H9 (cell line): Measurements from ENCODE around the gene DAPP1. TPM values are rescaled to one million over a fixed set of nuclear protein-coding genes. Genes with fewer than 3 reads are reported as not detected.

Experiments
- DNase-seq: peaks from one replicate; pipeline ENCODE4 v3.0.0-alpha.2; 2017
- H2AFZ ChIP-seq: one replicate; pipeline ENCODE4 v1.6.1; 2013; ENCODE audit warnings: mild to moderate bottlenecking, low read length, control low read depth, moderate library complexity
- H2AK5ac ChIP-seq: 2 replicates; pipeline ENCODE4 v1.6.1; 2013; ENCODE audit warnings: low read length, control low read depth, mixed read lengths; ENCODE audit not compliant: insufficient read length
- H2BK120ac ChIP-seq: one replicate; pipeline ENCODE4 v1.6.1; 2013; ENCODE audit warnings: low read depth, mild to moderate bottlenecking, low read length, control low read depth, inconsistent platforms; ENCODE audit not compliant: poor library complexity, severe bottlenecking
- H2BK12ac ChIP-seq: 2 replicates; pipeline ENCODE4 v1.6.1; 2013; ENCODE audit warnings: low read length, control low read depth, mixed read lengths, low read depth; ENCODE audit not compliant: insufficient read length
- H2BK15ac ChIP-seq: 2 replicates; pipeline ENCODE4 v1.6.1; 2013; ENCODE audit warnings: low read depth, low read length, control low read depth
- H2BK20ac ChIP-seq: one replicate; pipeline ENCODE4 v1.6.1; 2013; ENCODE audit warnings: low read depth, mild to moderate bottlenecking, low read length, control low read depth, inconsistent platforms; ENCODE audit not compliant: poor library complexity, severe bottlenecking
- H2BK5ac ChIP-seq: 2 replicates; pipeline ENCODE4 v1.6.1; 2013; ENCODE audit warnings: low read length, control low read depth, mixed read lengths; ENCODE audit not compliant: insufficient read length
- H3K14ac ChIP-seq: 2 replicates; pipeline ENCODE4 v1.6.1; 2013; ENCODE audit warnings: low read length, control low read depth; ENCODE audit not compliant: insufficient read depth
- H3K18ac ChIP-seq: 2 replicates; pipeline ENCODE4 v1.6.1; 2013; ENCODE audit warnings: low read depth, mild to moderate bottlenecking, mixed read lengths, low read length, control low read depth; ENCODE audit not compliant: insufficient read length
- H3K23ac ChIP-seq: 2 replicates; pipeline ENCODE4 v1.6.1; 2013; ENCODE audit warnings: low read length, control low read depth, mixed read lengths, low read depth; ENCODE audit not compliant: insufficient read length
- H3K23me2 ChIP-seq: 2 replicates; pipeline ENCODE4 v1.6.1; 2013; ENCODE audit warnings: low read depth, mild to moderate bottlenecking, mixed read lengths, low read length, control low read depth; ENCODE audit not compliant: insufficient read length, poor library complexity, severe bottlenecking
- H3K27ac ChIP-seq: 2 replicates; pipeline ENCODE4 v1.5.1; 2013; ENCODE audit warnings: low read length, control low read depth, mixed read lengths, low read depth; ENCODE audit not compliant: insufficient read length
- H3K27me3 ChIP-seq: 2 replicates; pipeline ENCODE4 v1.6.1; 2013; ENCODE audit warnings: low read length, control low read depth, inconsistent platforms; ENCODE audit not compliant: insufficient read depth
- H3K4ac ChIP-seq: 2 replicates; pipeline ENCODE4 v1.6.1; 2013; ENCODE audit warnings: low read depth, mild to moderate bottlenecking, control low read depth, inconsistent platforms, low read length, moderate library complexity
- H3K4me1 ChIP-seq: 2 replicates; pipeline ENCODE4 v1.6.1; 2013; ENCODE audit warnings: low read length, control low read depth, inconsistent platforms; ENCODE audit not compliant: insufficient read depth
- H3K4me2 ChIP-seq: 2 replicates; pipeline ENCODE4 v1.6.1; 2013; ENCODE audit warnings: low read length, control low read depth, mixed read lengths; ENCODE audit not compliant: insufficient read length, insufficient read depth
- H3K56ac ChIP-seq: 2 replicates; pipeline ENCODE4 v1.6.1; 2013; ENCODE audit warnings: low read depth, mild to moderate bottlenecking, mixed read lengths, low read length, control low read depth; ENCODE audit not compliant: insufficient read length
- H3K79me1 ChIP-seq: 2 replicates; pipeline ENCODE4 v1.6.1; 2013; ENCODE audit warnings: low read depth, mild to moderate bottlenecking, moderate library complexity, low read length, control low read depth, inconsistent platforms; ENCODE audit not compliant: insufficient read depth, poor library complexity, severe bottlenecking
- H3K79me2 ChIP-seq: 2 replicates; pipeline ENCODE4 v1.6.1; 2013; ENCODE audit warnings: low read length, control low read depth, inconsistent platforms; ENCODE audit not compliant: insufficient read depth
- H3K9ac ChIP-seq: 2 replicates; pipeline ENCODE4 v1.6.1; 2013; ENCODE audit warnings: low read length, control low read depth, mixed read lengths; ENCODE audit not compliant: insufficient read length; ENCODE audit errors: extremely low read depth
- H3K9me3 ChIP-seq: one replicate; pipeline ENCODE4 v1.6.1; 2013; ENCODE audit warnings: low read depth, low read length, inconsistent platforms; ENCODE audit not compliant: control insufficient read depth
- H3T11ph ChIP-seq: one replicate; pipeline ENCODE4 v1.6.1; 2013; ENCODE audit warnings: mild to moderate bottlenecking, low read length, control low read depth, inconsistent platforms
- H4K20me1 ChIP-seq: one replicate; pipeline ENCODE4 v1.6.1; 2013; ENCODE audit not compliant: control insufficient read depth, insufficient read length, insufficient read depth
- H4K5ac ChIP-seq: 2 replicates; pipeline ENCODE4 v1.6.1; 2013; ENCODE audit warnings: low read depth, mild to moderate bottlenecking, mixed read lengths, low read length, control low read depth; ENCODE audit not compliant: insufficient read length
- H4K8ac ChIP-seq: replicated peaks from 2 replicates; pipeline ENCODE4 v1.6.1; 2013; ENCODE audit warnings: low read length, control low read depth, mixed read lengths, low read depth; ENCODE audit not compliant: insufficient read length
- H4K91ac ChIP-seq: 2 replicates; pipeline ENCODE4 v1.6.1; 2013; ENCODE audit warnings: low read depth, mild to moderate bottlenecking, moderate library complexity, mixed read lengths, low read length, control low read depth; ENCODE audit not compliant: insufficient read length
- H3K27ac Mint-ChIP-seq, 3 experiments: 2 replicates in 2 of 3; 3 replicates in 1 of 3; pipeline ENCODE4 v1.8.0; 2020 to 2021; ENCODE audit warnings: mixed read lengths in 3 of 3, mild to moderate bottlenecking in 1 of 3, moderate library complexity in 1 of 3
- H3K27me3 Mint-ChIP-seq: 2 replicates; pipeline ENCODE4 v1.8.0; 2021; ENCODE audit warnings: low read depth, mild to moderate bottlenecking, moderate library complexity, mixed read lengths
- H3K36me3 Mint-ChIP-seq, 3 experiments: 2 replicates in 2 of 3; 3 replicates in 1 of 3; pipeline ENCODE4 v1.8.0; 2020 to 2021; ENCODE audit warnings: low read depth in 3 of 3, mixed read lengths in 3 of 3; ENCODE audit not compliant: insufficient read depth in 1 of 3
- H3K4me1 Mint-ChIP-seq, 2 experiments: 2 replicates each; pipeline ENCODE4 v1.8.0; 2020; ENCODE audit warnings: mixed read lengths in 2 of 2
- H3K4me3 Mint-ChIP-seq, 2 experiments: 2 replicates in 1 of 2; 3 replicates in 1 of 2; pipeline ENCODE4 v1.8.0; 2020 to 2021; ENCODE audit warnings: mild to moderate bottlenecking in 2 of 2, mixed read lengths in 2 of 2, moderate library complexity in 1 of 2
- H3K9me3 Mint-ChIP-seq, 2 experiments: 2 replicates in 1 of 2; 3 replicates in 1 of 2; pipeline ENCODE4 v1.8.0; 2020; ENCODE audit warnings: mild to moderate bottlenecking in 2 of 2, mixed read lengths in 2 of 2, moderate library complexity in 1 of 2
- CTCF ChIP-seq: fragments of 200-600 bp; sonication (generic); conservative IDR thresholded peaks from 3 replicates; pipeline ENCODE4 v1.8.0; 2021; ENCODE audit warnings: antibody characterized with exemption, mild to moderate bottlenecking
- WGBS: extraction: QIAGEN DNeasy Blood & Tissue Kit; methylation state at CpG from one replicate; pipeline ENCODE4 v1.1.7; 2013; ENCODE audit warnings: missing lambda C conversion rate, low lambda C conversion rate, mixed read lengths; ENCODE audit not compliant: insufficient read length; ENCODE audit errors: extremely low coverage; 5-methylcytosine and 5-hydroxymethylcytosine counted together
- total RNA-seq: library from RNA; stranded (reverse); gene quantifications from 2 replicates; pipeline ENCODE4 v1.2.1, GENCODE V29; 2021

Gene DAPP1
- total RNA-seq, 1 experiment from 2014 or later: not detected

- Histone ChIP-seq H3T11ph (no peak overlapping the region), H2AK5ac (no peak overlapping the region), H2AFZ (no peak overlapping the region), H3K9me3 (no peaks in the 10 kb centered on the region), H3K9ac (no peak overlapping the region), H2BK120ac (no peak overlapping the region), H2BK5ac (no peak overlapping the region), H3K4me2 (no peak overlapping the region), H4K5ac (no peak overlapping the region), H3K23me2 (no peaks in the 10 kb centered on the region), H3K23ac (no peak overlapping the region), H3K14ac (no peak overlapping the region), H3K79me1 (no peaks in the 10 kb centered on the region), H3K56ac (no peak overlapping the region), H3K4me1 (no peaks in the 10 kb centered on the region), H3K18ac (no peak overlapping the region), H4K91ac (no peak overlapping the region), H2BK20ac (no peak overlapping the region), H2BK15ac (no peak overlapping the region), H2BK12ac (no peak overlapping the region), H4K8ac (no peak overlapping the region), H4K20me1 (no peaks in the 10 kb centered on the region), H3K27ac (no peak overlapping the region), H3K4ac (no peak overlapping the region), H3K79me2 (no peaks in the 10 kb centered on the region), H3K27me3 (no peaks in the 10 kb centered on the region)
- Mint-ChIP-seq H3K4me1 (no peaks in the 10 kb centered on the region), H3K9me3 (peaks cover 6 to 10% of the 10 kb centered on the region in 2 experiments; a peak in 4 of 5 replicates), H3K27ac (no peak overlapping the region; a peak in 2 of 7 replicates), H3K27me3 (peaks cover 2% of the 10 kb centered on the region; the same call in 1 of the 2 replicates), H3K36me3 (no peaks in the 10 kb centered on the region; a peak in 1 of 7 replicates), H3K4me3 (no peak overlapping the region)
- WGBS: no CpG with 5 or more reads among the region's 6 CpGs
- no peak for DNase-seq
- TF ChIP-seq CTCF: no peak
Observed at GRCh38 chr4:99790796-99791617, 25.6 kb upstream of the DAPP1 start.
